GM19240 (cell line): Measurements from ENCODE around the gene MRPL32.

ENCODE experiments used
- DNase-seq: peaks from one replicate; pipeline ENCODE4 v3.0.0; 2011; ENCODE audit warnings: low spot score; ENCODE audit not compliant: insufficient read length

Gene MRPL32

GRCh38 chr7:42926204-42926603, 6.0 kb upstream of the MRPL32 start:
- no peak for DNase-seq

DNA sequence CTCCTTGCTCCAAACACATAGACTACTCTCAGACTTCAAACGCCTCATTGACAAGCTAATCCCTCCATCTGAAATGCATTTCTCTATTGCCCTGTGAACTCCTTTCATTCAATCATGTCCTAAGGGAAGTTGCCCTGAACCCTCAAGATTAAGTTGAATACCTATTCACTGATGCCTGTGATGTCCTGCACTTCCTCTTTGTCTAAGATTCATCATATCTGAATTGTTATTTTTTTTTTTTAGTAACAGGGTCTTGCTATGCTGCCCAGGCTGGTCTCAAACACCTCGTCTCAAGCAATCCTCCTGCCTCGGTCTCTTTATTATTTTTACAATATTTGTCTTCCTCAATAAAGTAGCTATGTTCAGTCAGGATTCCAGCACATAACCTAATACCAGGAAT, 3.4 kb upstream of the MRPL32 start:
- no peak for DNase-seq

DNA sequence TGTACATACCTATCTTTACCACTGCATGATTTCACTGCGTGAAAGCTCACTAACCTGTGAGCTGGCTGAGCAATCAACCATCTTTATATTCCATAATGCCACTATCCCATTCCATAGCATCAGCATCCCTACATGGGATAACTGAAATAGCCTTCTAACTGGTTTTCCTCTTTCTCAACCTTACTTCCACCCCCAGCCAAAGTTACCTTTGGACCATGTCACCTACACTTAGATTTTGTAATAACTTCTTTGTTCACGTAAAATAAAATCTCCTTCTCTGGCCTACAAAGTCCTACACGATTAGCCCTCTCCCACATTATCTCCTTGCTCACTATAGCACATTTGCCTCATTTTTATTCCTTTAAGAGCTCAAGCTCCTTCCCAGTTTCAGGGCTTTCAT, 2.7 kb upstream of the MRPL32 start:
- no peak for DNase-seq

- no peak for DNase-seq
These were observed 1.3 kb upstream of the MRPL32 start for GRCh38 chr7:42930889-42931288.

DNA sequence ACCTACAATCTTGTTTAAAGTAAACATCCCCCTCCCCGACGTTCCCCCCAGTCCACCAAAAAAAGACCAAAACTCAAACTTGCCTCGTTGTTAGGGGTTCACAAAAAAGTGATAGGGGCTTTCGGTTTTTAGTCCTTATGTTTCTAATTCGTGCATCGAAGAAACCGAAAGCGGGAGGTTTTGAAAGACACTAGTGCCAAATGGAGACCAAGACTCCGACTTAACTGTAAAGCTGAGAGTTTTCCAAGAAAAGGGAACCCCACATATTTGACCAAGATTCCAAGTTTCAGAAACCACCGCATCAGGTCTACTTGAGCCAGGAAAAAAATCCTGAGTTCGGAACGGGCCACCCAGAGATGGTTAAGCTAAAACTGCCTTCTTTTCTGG, 736 bp upstream of the MRPL32 start:
- no peak for DNase-seq

- DNase-seq, result no peak
These were observed 825 bp downstream of the MRPL32 start for GRCh38 chr7:42932811-42933591.

DNA sequence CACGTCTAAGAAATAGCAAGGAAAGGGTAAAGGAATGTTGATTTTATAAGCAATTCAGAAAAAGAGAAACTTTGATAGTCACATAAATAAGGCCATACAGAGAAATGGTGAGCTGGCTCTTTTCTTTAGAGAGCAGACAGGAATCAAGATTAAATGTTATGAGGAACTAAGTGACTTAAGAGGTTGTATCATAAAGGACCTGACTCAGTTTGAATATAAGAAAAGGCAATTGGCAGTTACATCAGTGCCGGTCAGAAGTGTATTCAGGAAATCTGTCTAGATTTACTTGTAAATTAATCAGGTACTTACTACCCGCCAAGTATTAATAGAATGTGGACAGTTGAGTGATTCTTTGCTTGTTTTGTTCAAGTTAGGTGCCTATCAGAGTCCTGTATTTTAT, 2.1 kb downstream of the MRPL32 start:
- DNase-seq, result no peak

DNA sequence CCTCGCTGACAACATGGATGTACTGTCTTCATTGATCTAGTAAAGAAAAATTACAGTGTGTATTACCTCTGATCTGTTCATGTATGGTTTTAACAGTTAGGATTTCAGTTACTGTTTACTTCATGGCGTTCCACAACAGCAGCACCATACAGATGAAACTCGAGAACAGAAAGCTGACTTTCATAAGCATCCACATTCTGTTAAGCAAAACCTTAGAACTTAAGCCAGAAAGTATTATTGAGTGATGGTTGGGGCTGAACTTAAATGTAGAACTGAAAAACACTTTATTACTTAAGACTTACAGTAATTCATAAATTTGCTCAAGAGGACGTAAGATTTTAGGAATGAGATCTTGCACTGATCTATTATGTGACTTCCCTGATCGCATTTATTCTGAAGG, 3.7 kb downstream of the MRPL32 start:
- no peak for DNase-seq

- no peak for DNase-seq
These were observed 7.5 kb downstream of the MRPL32 start for GRCh38 chr7:42939457-42940240.

GRCh38 chr7:42940985-42941847, 9.0 kb downstream of the MRPL32 start:
- no peak for DNase-seq

DNA sequence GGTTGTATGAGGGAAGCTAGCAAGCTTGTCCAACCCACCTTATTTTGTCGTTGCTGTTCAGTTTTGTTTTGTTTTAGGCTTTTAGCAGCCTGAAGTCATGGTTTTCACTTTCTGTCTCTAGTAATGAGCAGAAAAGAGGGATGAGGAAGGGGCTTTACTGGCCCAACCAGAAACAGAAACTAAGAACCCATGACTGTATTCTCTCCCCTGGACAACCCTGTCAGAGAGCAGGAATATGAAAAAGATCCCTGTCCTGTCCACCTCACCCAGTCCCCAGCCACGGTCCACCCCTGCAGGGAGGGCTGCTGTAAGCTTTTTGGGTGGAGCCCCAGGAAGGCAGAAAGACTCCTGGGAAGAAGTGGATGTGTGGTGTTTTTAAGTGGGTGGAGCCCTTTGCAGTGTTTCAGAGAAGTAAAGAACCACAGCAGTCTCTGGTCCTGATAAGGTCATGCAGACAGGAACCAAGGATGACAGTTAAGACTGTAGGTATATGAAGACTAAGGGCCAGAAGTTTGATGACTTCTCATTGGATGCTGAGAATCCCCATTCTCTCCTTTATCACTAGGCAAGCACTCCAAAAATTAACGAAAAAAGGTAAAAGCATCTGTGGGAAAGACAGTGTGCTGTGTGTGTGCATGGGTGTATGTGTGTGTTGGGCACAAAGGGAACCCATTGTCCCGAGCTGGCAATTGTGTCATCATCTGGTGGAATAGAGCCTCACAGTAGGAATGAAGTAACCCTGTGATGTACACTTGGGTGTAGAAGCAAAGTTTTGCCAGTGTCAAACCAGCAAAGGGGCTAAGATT, 13.8 kb downstream of the MRPL32 start:
- no peak for DNase-seq

GRCh38 chr7:42946627-42946950, 14.4 kb downstream of the MRPL32 start:
- DNase-seq, result no peak

GRCh38 chr7:42947521-42947920, 15.3 kb downstream of the MRPL32 start:
- DNase-seq, result no peak

GRCh38 chr7:42950417-42950816, 18.2 kb downstream of the MRPL32 start:
- DNase-seq, result no peak

- DNase-seq, result no peak
These were observed 20.2 kb downstream of the MRPL32 start for GRCh38 chr7:42952328-42952727.

GRCh38 chr7:42953994-42954393, 21.8 kb downstream of the MRPL32 start:
- DNase-seq, result no peak

- no peak for DNase-seq
These were observed 23.9 kb downstream of the MRPL32 start for GRCh38 chr7:42956062-42956461.

- DNase-seq, result no peak
These were observed 27.4 kb downstream of the MRPL32 start for GRCh38 chr7:42959549-42959948.

DNA sequence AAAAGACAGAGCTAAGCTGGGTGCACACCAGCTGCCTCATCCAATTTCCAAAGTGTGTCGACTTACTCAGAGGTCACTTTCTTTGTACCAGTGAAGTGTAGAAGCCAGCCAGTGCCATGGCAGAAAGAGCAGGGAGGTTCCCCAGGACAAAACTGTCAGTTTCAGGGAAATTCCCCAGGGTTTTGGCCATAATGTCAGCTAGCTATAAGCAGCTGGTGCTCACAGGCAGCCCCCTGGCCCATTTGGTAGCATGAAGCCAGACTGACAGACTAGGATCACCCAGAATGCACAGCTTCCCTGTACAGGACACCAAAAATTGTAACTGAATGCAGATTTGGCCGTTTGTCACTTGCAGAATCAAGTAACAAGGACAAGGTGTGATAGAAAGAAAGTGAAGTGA, 28.6 kb downstream of the MRPL32 start:
- DNase-seq, result no peak

DNA sequence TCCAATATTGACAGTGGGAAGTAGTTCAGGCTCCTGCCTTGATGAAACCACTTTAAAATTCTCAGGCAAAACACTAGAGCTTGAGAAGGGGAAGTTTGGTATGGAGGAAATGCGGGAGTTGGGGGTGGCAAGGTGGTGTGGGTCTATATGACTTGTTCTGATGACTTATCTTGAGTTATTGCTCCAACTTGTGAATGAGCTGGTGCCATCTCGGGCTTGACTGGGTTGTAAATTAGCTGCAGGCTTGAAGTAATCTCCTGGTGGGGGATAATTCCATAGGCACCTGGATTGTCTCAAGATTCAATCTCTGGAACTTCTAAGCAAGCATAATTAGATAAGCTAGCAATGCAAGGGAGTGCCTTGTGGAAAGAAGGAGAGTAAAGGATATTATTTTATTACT, 29.0 kb downstream of the MRPL32 start:
- DNase-seq, result no peak

DNA sequence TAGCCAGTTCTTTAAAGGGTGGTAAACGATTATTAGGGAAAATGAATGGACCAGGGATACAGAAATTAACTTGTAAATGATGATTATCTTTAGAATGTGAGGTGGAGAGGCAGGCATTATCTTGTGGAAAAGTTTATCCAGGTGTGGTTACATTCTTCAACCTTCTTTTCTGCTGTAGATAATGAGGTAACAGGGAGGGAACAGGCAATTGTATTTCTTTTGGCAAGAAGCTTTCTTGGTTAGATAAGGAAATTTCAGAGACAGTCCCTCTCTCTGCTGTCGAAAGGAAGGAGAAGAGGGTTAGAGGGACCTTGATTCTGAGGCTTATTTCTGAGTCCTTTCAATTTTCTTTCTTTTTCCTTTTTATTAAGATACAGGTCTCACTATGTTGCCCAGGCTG, 32.1 kb downstream of the MRPL32 start:
- no peak for DNase-seq
